H1 (cell line): ENCODE measurements around the gene YAF2. TPM values are rescaled to one million over a fixed set of nuclear protein-coding genes. Genes with fewer than 3 reads are reported as not detected.

ENCODE experiments used
- CTCF ChIA-PET: fragments of 300-600 bp; sonication (Branson Sonifier 250); formaldehyde crosslinking; loops from one replicate; lab custom pipeline; 2021; ENCODE audit not compliant: partially characterized antibody; lab: Charles Lee
- POLR2A ChIA-PET: fragments of 300-600 bp; sonication (Branson Sonifier 250); formaldehyde crosslinking; loops from one replicate; lab custom pipeline; 2021; ENCODE audit warnings: inconsistent platforms; ENCODE audit not compliant: partially characterized antibody; lab: Charles Lee
- DNase-seq, 2 experiments: peaks; one replicate each; pipeline versions ENCODE4 v3.0.0 to v3.0.0-alpha.2; 2010 to 2022; ENCODE audit warnings: low spot score in 2 of 2, low read depth in 1 of 2, mixed read lengths in 1 of 2
- FAIRE-seq: peaks from 2 replicates; lab custom pipeline; 2011; peaks lifted over from hg19 to GRCh38; lab: Jason Lieb, UNC
- H2AFZ ChIP-seq: 2 replicates; pipeline ENCODE4 v1.8.1; 2012; ENCODE audit warnings: low read length, inconsistent platforms
- H2AK5ac ChIP-seq: 2 replicates; pipeline ENCODE4 v1.6.1; 2013; ENCODE audit warnings: low read depth, low read length
- H2BK120ac ChIP-seq: replicated peaks from 2 replicates; pipeline ENCODE3; 2013; ENCODE audit warnings: low read depth, low read length, inconsistent platforms
- H2BK12ac ChIP-seq: 2 replicates; pipeline ENCODE4 v1.6.1; 2013; ENCODE audit warnings: low read depth, low read length
- H2BK15ac ChIP-seq: 2 replicates; pipeline ENCODE4 v1.6.1; 2013; ENCODE audit warnings: low read length
- H2BK20ac ChIP-seq: 2 replicates; pipeline ENCODE4 v1.6.1; 2013; ENCODE audit warnings: low read length
- H2BK5ac ChIP-seq: 2 replicates; pipeline ENCODE4 v1.6.1; 2013; ENCODE audit warnings: low read depth, low read length
- H3K14ac ChIP-seq: 2 replicates; pipeline ENCODE4 v1.6.1; 2013; ENCODE audit warnings: inconsistent platforms; ENCODE audit not compliant: insufficient read length
- H3K18ac ChIP-seq: 2 replicates; pipeline ENCODE4 v1.6.1; 2013; ENCODE audit warnings: low read length; ENCODE audit errors: extremely low read depth
- H3K23ac ChIP-seq: 2 replicates; pipeline ENCODE4 v1.6.1; 2013; ENCODE audit warnings: inconsistent platforms; ENCODE audit not compliant: insufficient read length
- H3K23me2 ChIP-seq: 2 replicates; pipeline ENCODE4 v1.6.1; 2013; ENCODE audit warnings: low read depth, low read length
- H3K27ac ChIP-seq: 2 replicates; pipeline ENCODE4 v1.6.1; 2011; ENCODE audit warnings: low read depth, low read length, inconsistent platforms
- H3K27me3 ChIP-seq, 4 experiments: replicated peaks in 1 of 4; 1 replicate in 1 of 4; 2 replicates in 3 of 4; pipeline versions ENCODE4 v1.6.1 to v1.8.1; 2011 to 2013; ENCODE audit warnings: low read length in 3 of 4, mild to moderate bottlenecking in 3 of 4, inconsistent platforms in 2 of 4, mixed read lengths in 2 of 4, moderate library complexity in 1 of 4; ENCODE audit not compliant: control insufficient read depth in 3 of 4, insufficient read depth in 3 of 4; ENCODE audit errors: extremely low read depth in 1 of 4
- H3K36me3 ChIP-seq, 4 experiments: 2 replicates each; pipeline versions ENCODE4 v1.6.1 to v1.8.1; 2011 to 2013; ENCODE audit warnings: mild to moderate bottlenecking in 4 of 4, low read length in 3 of 4, moderate library complexity in 2 of 4, control low read depth in 1 of 4, inconsistent platforms in 1 of 4; ENCODE audit not compliant: insufficient read depth in 4 of 4, control insufficient read depth in 2 of 4
- H3K4ac ChIP-seq: replicated peaks from 2 replicates; pipeline ENCODE3; 2013; ENCODE audit warnings: low read length, low read depth, mixed read lengths, inconsistent platforms; ENCODE audit not compliant: insufficient read length
- H3K4me1 ChIP-seq, 4 experiments: replicated peaks in 1 of 4; 1 replicate in 1 of 4; 2 replicates in 3 of 4; pipeline versions ENCODE4 v1.6.1 to v1.8.1; 2011 to 2013; ENCODE audit warnings: low read length in 3 of 4, inconsistent platforms in 2 of 4, mixed read lengths in 1 of 4; ENCODE audit not compliant: insufficient read depth in 4 of 4, control insufficient read depth in 3 of 4
- H3K4me2 ChIP-seq, 2 experiments: 2 replicates each; pipeline versions ENCODE4 v1.6.1 to v1.8.1; 2011 to 2013; ENCODE audit warnings: low read depth in 2 of 2, low read length in 2 of 2, control low read depth in 1 of 2, inconsistent platforms in 1 of 2, mild to moderate bottlenecking in 1 of 2; ENCODE audit not compliant: insufficient read depth in 1 of 2
- H3K4me3 ChIP-seq, 4 experiments: fragments of 200-600, 300-600 bp in 1 of 4; sonication (generic), shearing (Covaris generic), sonication (Bioruptor Twin) in 1 of 4; 2 replicates each; pipeline versions ENCODE4 v1.5.1 to v1.8.1; 2011 to 2016; ENCODE audit warnings: low read length in 4 of 4, low read depth in 3 of 4, control low read depth in 2 of 4, inconsistent platforms in 2 of 4, mild to moderate bottlenecking in 2 of 4, mixed read lengths in 1 of 4, moderate library complexity in 1 of 4; ENCODE audit not compliant: insufficient read depth in 2 of 4; ENCODE audit errors: extremely low read depth in 1 of 4
- H3K56ac ChIP-seq: replicated peaks from 2 replicates; pipeline ENCODE3; 2013; ENCODE audit warnings: low read depth, mild to moderate bottlenecking, mixed read lengths, low read length, inconsistent platforms; ENCODE audit not compliant: insufficient read length
- H3K79me1 ChIP-seq: 2 replicates; pipeline ENCODE4 v1.6.1; 2013; ENCODE audit warnings: low read depth, low read length, control low read depth
- H3K79me2 ChIP-seq, 2 experiments: 2 replicates each; pipeline versions ENCODE4 v1.6.1 to v1.8.1; 2012 to 2013; ENCODE audit warnings: low read length in 2 of 2, mild to moderate bottlenecking in 2 of 2, inconsistent platforms in 1 of 2; ENCODE audit not compliant: insufficient read depth in 2 of 2, control insufficient read depth in 1 of 2
- H3K9ac ChIP-seq, 4 experiments: replicated peaks in 1 of 4; 1 replicate in 1 of 4; 2 replicates in 3 of 4; pipeline versions ENCODE4 v1.6.1 to v1.8.1; 2011 to 2013; ENCODE audit warnings: low read depth in 3 of 4, low read length in 3 of 4, control low read depth in 2 of 4, mild to moderate bottlenecking in 2 of 4, moderate library complexity in 2 of 4, inconsistent platforms in 1 of 4; ENCODE audit errors: extremely low read depth in 1 of 4
- H3K9me3 ChIP-seq, 2 experiments: 2 replicates each; pipeline versions ENCODE4 v1.6.1 to v1.8.1; 2012 to 2013; ENCODE audit warnings: mild to moderate bottlenecking in 2 of 2, moderate library complexity in 2 of 2, control low read depth in 1 of 2, inconsistent platforms in 1 of 2, low read depth in 1 of 2, low read length in 1 of 2, mixed read lengths in 1 of 2; ENCODE audit not compliant: insufficient read depth in 2 of 2
- H4K20me1 ChIP-seq, 2 experiments: replicated peaks in 1 of 2; 2 replicates each; pipeline versions ENCODE3 to v1.8.1; 2011 to 2013; ENCODE audit warnings: inconsistent platforms in 2 of 2, low read length in 2 of 2, mild to moderate bottlenecking in 1 of 2; ENCODE audit not compliant: insufficient read depth in 2 of 2, control insufficient read depth in 1 of 2
- H4K5ac ChIP-seq: 2 replicates; pipeline ENCODE4 v1.6.1; 2013; ENCODE audit warnings: low read length, low read depth, mixed read lengths, inconsistent platforms; ENCODE audit not compliant: insufficient read length
- H4K8ac ChIP-seq: 2 replicates; pipeline ENCODE4 v1.8.0; 2013; ENCODE audit warnings: mild to moderate bottlenecking, moderate library complexity, low read length, inconsistent platforms; ENCODE audit not compliant: insufficient read depth; ENCODE audit errors: extremely low read depth
- H4K91ac ChIP-seq: replicated peaks from 2 replicates; pipeline ENCODE3; 2013; ENCODE audit warnings: low read length, mixed read lengths, inconsistent platforms; ENCODE audit not compliant: insufficient read length
- ASH2L ChIP-seq: fragments of 200-600, 300-600 bp; sonication (generic); IDR thresholded peaks from one replicate; pipeline ENCODE4 v1.7.1; 2017; ENCODE audit warnings: low read length
- CEBPB ChIP-seq: IDR thresholded peaks from 2 replicates; pipeline ENCODE4 v1.6.1; 2012; ENCODE audit warnings: low read depth, low read length
- CTBP2 ChIP-seq: IDR thresholded peaks from 2 replicates; pipeline ENCODE4 v1.7.0; 2011; ENCODE audit warnings: borderline replicate concordance, mild to moderate bottlenecking, moderate library complexity, mixed read lengths, low read length; ENCODE audit not compliant: insufficient read depth, insufficient read length
- EZH2 ChIP-seq: fragments of 200-600 bp; sonication (generic); IDR thresholded peaks from 2 replicates; pipeline ENCODE4 v1.7.1; 2012; ENCODE audit warnings: low read depth, mild to moderate bottlenecking, moderate library complexity, low read length, inconsistent platforms; ENCODE audit not compliant: severe bottlenecking
- FOSL1 ChIP-seq: IDR thresholded peaks from 2 replicates; pipeline ENCODE4 v1.6.1; 2011; ENCODE audit warnings: mild to moderate bottlenecking, low read depth, low read length, moderate library complexity; ENCODE audit not compliant: insufficient read depth
- GABPA ChIP-seq: IDR thresholded peaks from 2 replicates; pipeline ENCODE4 v1.6.1; 2011; ENCODE audit warnings: mild to moderate bottlenecking, low read length, moderate library complexity, borderline replicate concordance; ENCODE audit not compliant: insufficient read depth
- KDM4A ChIP-seq: IDR thresholded peaks from one replicate; pipeline ENCODE4 v1.7.1; 2012; ENCODE audit warnings: low read depth, mild to moderate bottlenecking, moderate library complexity, low read length, inconsistent platforms; ENCODE audit not compliant: severe bottlenecking
- NANOG ChIP-seq: IDR thresholded peaks from 2 replicates; pipeline ENCODE4 v1.6.1; 2011; ENCODE audit warnings: low read length, low read depth, mild to moderate bottlenecking, inconsistent platforms; ENCODE audit not compliant: insufficient read depth, poor library complexity, severe bottlenecking
- PHF8 ChIP-seq: fragments of 200-600 bp; sonication (generic); conservative IDR thresholded peaks from 2 replicates; pipeline ENCODE4 v1.7.1; 2012; ENCODE audit warnings: low read depth, mild to moderate bottlenecking, inconsistent platforms, low read length, moderate library complexity
- POLR2A ChIP-seq, 2 experiments: IDR thresholded peaks; 1 replicate in 1 of 2; 2 replicates in 1 of 2; pipeline ENCODE4 v1.6.1; 2011; ENCODE audit warnings: low read depth in 2 of 2, low read length in 2 of 2, mild to moderate bottlenecking in 2 of 2; ENCODE audit errors: control extremely low read depth in 1 of 2
- POLR2AphosphoS5 ChIP-seq: IDR thresholded peaks from 2 replicates; pipeline ENCODE4 v1.6.1; 2011; ENCODE audit warnings: low read depth, low read length
- TAF1 ChIP-seq: IDR thresholded peaks from 2 replicates; pipeline ENCODE4 v1.6.1; 2011; ENCODE audit warnings: mild to moderate bottlenecking, low read depth, low read length
- TBP ChIP-seq: IDR thresholded peaks from 2 replicates; pipeline ENCODE4 v1.6.1; 2011; ENCODE audit warnings: low read depth, low read length, improper control_type of control experiment
- YY1 ChIP-seq: IDR thresholded peaks from 2 replicates; pipeline ENCODE4 v1.6.1; 2011; ENCODE audit warnings: low read depth, mild to moderate bottlenecking, low read length
- WGBS, 2 experiments: shearing (Covaris generic) in 1 of 2; methylation state at CpG; one replicate each; pipeline versions ENCODE4 v1.1.6 to v1.1.7; 2013 to 2015; ENCODE audit warnings: low lambda C conversion rate in 2 of 2, mixed read lengths in 2 of 2, inconsistent platforms in 1 of 2, low coverage in 1 of 2, missing lambda C conversion rate in 1 of 2; ENCODE audit not compliant: insufficient replicate concordance in 2 of 2, insufficient coverage in 1 of 2, insufficient read length in 1 of 2; ENCODE audit errors: extremely low coverage in 1 of 2, missing lambda C conversion rate in 1 of 2; 5-methylcytosine and 5-hydroxymethylcytosine counted together
- polyA plus RNA-seq, 7 experiments: library from polyadenylated mRNA; depleted of rRNA in 3 of 7; stranded (reverse) in 5 of 7; unstranded in 2 of 7; fragments of >200 nt in 5 of 7; fragments of 200-250 nt in 2 of 7; gene quantifications; 1 replicate in 5 of 7; 2 replicates in 1 of 7; 4 replicates in 1 of 7; pipeline versions ENCODE4 v1.2.1 to v1.2.3, GENCODE V29; 2011 to 2013; ENCODE audit warnings: missing spikeins in 2 of 7, mixed read lengths in 2 of 7
- total RNA-seq: library from RNA; stranded (reverse); fragmentation: NEBNext Ultra II Directional; extraction: Animal tissue kit (Norgen Biotek cat#: 25700); gene quantifications from 2 replicates; pipeline ENCODE4 v1.2.1, GENCODE V29; 2021

Gene YAF2
- total and polyA plus RNA-seq, 2 of the 8 experiments (the other 6 are each of a cell fraction or from before 2014, with no cell fraction given) = 0.50 to 2.2 TPM

DNA sequence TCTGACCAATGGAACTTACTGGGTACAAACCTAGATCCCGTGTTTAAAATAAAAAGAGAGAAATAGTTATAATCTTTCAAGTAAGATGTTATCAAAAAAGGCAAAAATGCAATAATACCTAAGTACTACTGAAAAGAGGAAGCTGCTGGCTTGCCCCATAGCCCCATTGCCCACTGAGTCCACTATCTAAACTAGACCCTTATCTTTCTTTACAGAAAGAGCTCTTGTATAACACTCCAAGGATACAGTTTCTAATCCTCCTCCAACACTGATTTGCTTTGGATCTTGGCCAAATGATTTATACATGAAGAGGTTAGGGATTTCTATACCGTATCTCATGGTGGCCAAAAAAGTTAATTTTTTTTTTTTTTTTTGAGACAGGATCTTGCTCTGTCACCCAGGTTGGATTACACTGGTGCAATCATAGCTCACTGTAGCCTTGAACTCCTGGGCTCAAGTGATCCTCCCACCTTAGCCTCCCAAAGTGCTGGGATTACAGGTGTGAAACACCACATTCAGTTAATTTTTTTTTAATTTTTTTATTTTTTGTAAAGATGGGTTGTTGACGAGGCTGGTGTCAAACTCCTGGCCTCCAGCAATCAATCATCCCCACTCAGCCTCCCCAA, 96.0 kb downstream of the YAF2 start:
- Histone ChIP-seq H2BK20ac (no peak overlapping the region), H3K23ac (no peak overlapping the region), H2AFZ (no peak overlapping the region), H3K9ac (no peak overlapping the region), H4K5ac (no peak overlapping the region), H3K36me3 (no peaks in the 10 kb centered on the region), H2BK120ac (no peak overlapping the region), H3K27ac (no peak overlapping the region), H3K18ac (no peak overlapping the region), H3K9me3 (no peaks in the 10 kb centered on the region), H3K23me2 (peaks cover 11% of the 10 kb centered on the region), H4K8ac (no peak overlapping the region), H2BK15ac (no peak overlapping the region), H4K91ac (no peak overlapping the region), H2BK5ac (no peak overlapping the region), H3K79me2 (peaks cover 3 to 48% of the 10 kb centered on the region in 2 experiments; a peak in 3 of 4 replicates), H3K14ac (no peak overlapping the region), H3K4me2 (no peak overlapping the region), H2BK12ac (no peak overlapping the region), H3K79me1 (peaks cover 4% of the 10 kb centered on the region; the same call in 1 of the 2 replicates), H3K4me3 (no peak overlapping the region), H3K4ac (no peak overlapping the region), H2AK5ac (no peak overlapping the region), H3K27me3 (peaks cover 0 to 11% (median 0%) of the 10 kb centered on the region in 4 experiments; a peak in 3 of 7 replicates), H3K4me1 (peaks cover 4 to 12% (median 8%) of the 10 kb centered on the region in 4 experiments; a peak in 5 of 7 replicates), H3K56ac (no peak overlapping the region), H4K20me1 (peaks cover 2 to 12% of the 10 kb centered on the region in 2 experiments)
- 93% methylated on average over 3 of the region's 3 CpGs; no CpG with 5 or more reads in 1 of the 2 experiments for WGBS, 2 experiments
- TF ChIP-seq NANOG (no peak), TAF1 (no peak), POLR2A (IDR thresholded peaks at IDR 0.05; ENCODE audit: control extremely low read depth in 1 of 2, low read depth in 2 of 2, low read length in 2 of 2) (no peak), CEBPB (no peak), POLR2AphosphoS5 (no peak), GABPA (no peak), EZH2 (no peak), PHF8 (no peak), KDM4A (no peak), YY1 (no peak), CTBP2 (no peak), FOSL1 (no peak), TBP (no peak), ASH2L (no peak)
- DNase-seq (no peak), FAIRE-seq (no peak)
- ChIA-PET POLR2A (no interaction called here), CTCF (interaction anchor here (2.3 kb wide), 1 partner anchor 230 kb away, joined by 10 read pairs; no protein-coding TSS in a partner anchor)
